Muscle layer of colon (tissue), 2 donors: ENCODE measurements around the gene TNFAIP2.
"Not testable (repeated sequence)": the region's sequence is repeated elsewhere in the genome, so short reads cannot be mapped to it uniquely, and the experiment has no call there.

Experiments used
- H3K27ac ChIP-seq: one replicate; pipeline ENCODE4 v1.7.0; 2013; ENCODE audit warnings: low read depth, mild to moderate bottlenecking, low read length, moderate library complexity
- H3K27me3 ChIP-seq, 2 donors: one replicate each; pipeline ENCODE4 v1.7.0; 2013; ENCODE audit warnings: low read length in 2 of 2, mild to moderate bottlenecking in 2 of 2; ENCODE audit not compliant: insufficient read depth in 2 of 2, control insufficient read depth in 1 of 2
- H3K36me3 ChIP-seq: one replicate; pipeline ENCODE4 v1.7.0; 2013; ENCODE audit warnings: mild to moderate bottlenecking, low read length; ENCODE audit not compliant: insufficient read depth
- H3K4me1 ChIP-seq: one replicate; pipeline ENCODE4 v1.7.0; 2013; ENCODE audit warnings: mild to moderate bottlenecking, low read length; ENCODE audit not compliant: insufficient read depth
- H3K4me3 ChIP-seq, 2 donors: one replicate each; pipeline ENCODE4 v1.7.0; 2013; ENCODE audit warnings: low read length in 2 of 2, low read depth in 1 of 2, mild to moderate bottlenecking in 1 of 2, moderate library complexity in 1 of 2
- H3K9ac ChIP-seq: one replicate; pipeline ENCODE4 v1.7.0; 2013; ENCODE audit warnings: low read length
- H3K9me3 ChIP-seq: one replicate; pipeline ENCODE4 v1.7.0; 2013; ENCODE audit warnings: mild to moderate bottlenecking, low read length
- donor health status: abdominal sarcoma.
- donor health status: Adenocarcinoma of cecum.

The TNFAIP2 gene

DNA sequence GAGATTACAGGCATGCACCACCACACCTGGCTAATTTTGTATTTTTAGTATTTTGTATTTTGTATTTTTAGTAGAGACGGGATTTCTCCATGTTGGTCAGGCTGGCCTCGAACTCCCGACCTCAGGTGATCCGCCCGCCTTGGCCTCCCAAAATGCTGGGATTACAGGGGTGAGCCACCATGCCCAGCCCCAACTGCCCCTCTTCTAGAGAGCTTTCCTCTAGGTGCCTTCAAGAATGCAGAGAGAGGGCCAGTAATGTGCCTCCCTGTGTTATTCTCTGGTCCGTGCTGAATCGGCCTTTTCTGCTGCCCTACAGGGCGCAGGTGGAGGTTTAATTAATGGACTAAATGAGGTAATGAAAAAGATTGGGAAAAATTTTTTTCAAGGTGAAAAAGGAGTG, 3.7 kb upstream of the TNFAIP2 start:
- peaks cover 4 to 22% of the 10 kb centered on the region in 2 donors for H3K27me3 ChIP-seq
- H3K4me1 ChIP-seq = peaks cover 13% of the 10 kb centered on the region
- H3K36me3 ChIP-seq, H3K4me3 ChIP-seq, H3K9ac ChIP-seq, H3K9me3 ChIP-seq: not testable (repeated sequence)
- peak overlapping the region; percentile 42 for H3K27ac ChIP-seq

- Histone ChIP-seq H3K9ac (no peak overlapping the region), H3K27ac (peak overlapping the region; percentile 67), H3K27me3 (peaks cover 4 to 28% of the 10 kb centered on the region in 2 donors), H3K9me3 (no peaks in the 10 kb centered on the region), H3K4me3 (no peak overlapping the region), H3K4me1 (peaks cover 17% of the 10 kb centered on the region), H3K36me3 (no peaks in the 10 kb centered on the region)
Observed at GRCh38 chr14:103121121-103121845, 2.0 kb upstream of the TNFAIP2 start.

DNA sequence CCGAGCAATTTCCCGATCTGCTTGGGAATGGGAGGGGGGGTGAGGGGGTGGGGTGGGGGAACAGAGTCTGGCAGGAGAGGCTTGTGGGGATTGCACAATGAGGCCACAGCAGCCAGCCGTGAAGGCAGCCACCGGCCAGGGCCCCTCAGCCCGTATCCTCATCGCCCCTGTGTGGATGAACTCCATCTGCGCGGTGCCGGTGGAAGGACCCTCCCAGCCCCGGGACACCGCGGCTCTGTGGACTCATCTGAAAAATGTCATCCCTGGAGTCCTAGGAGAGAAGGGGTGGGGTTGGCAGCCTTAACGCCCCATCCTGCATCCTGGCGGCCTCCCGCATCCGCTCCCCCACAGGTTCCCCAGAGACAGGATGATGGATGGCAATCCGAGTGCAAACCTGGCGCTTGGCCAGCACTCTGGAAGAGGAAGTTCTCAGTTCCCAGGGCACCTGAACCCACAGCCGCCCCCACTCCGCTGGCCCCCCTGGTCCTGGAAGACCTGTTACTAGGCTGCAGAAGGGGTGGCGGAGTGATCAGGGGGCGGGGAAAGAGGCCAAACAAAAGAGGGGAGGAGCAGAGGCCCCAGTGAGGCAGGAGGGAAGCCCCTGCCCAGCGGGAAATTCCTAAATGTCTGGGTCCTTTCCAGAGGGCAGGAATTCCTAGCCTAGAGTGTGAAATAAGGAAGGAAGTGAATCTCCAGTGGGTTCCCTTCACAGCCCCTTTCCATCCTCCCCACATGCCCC, 1.2 kb upstream of the TNFAIP2 start:
- Histone ChIP-seq H3K9ac (no peak overlapping the region), H3K27ac (peak overlapping the region; percentile 1), H3K4me3 (peak overlapping the region; percentile 12 to 37), H3K9me3 (no peaks in the 10 kb centered on the region), H3K4me1 (peaks cover 17% of the 10 kb centered on the region), H3K36me3 (no peaks in the 10 kb centered on the region), H3K27me3 (peaks cover 4 to 32% of the 10 kb centered on the region in 2 donors)

- H3K9me3 ChIP-seq = no peaks in the 10 kb centered on the region
- peak overlapping the region; percentile 36 to 37 for H3K4me3 ChIP-seq
- peaks cover 17% of the 10 kb centered on the region for H3K4me1 ChIP-seq
- peak overlapping the region; percentile 48 for H3K27ac ChIP-seq
- no peak overlapping the region for H3K9ac ChIP-seq
- no peaks in the 10 kb centered on the region for H3K36me3 ChIP-seq
- H3K27me3 ChIP-seq = peaks cover 4 to 32% of the 10 kb centered on the region in 2 donors
Observed at GRCh38 chr14:103122585-103122946, 695 bp upstream of the TNFAIP2 start.

GRCh38 chr14:103123634-103124500, 606 bp downstream of the TNFAIP2 start:
- Histone ChIP-seq H3K9me3 (no peaks in the 10 kb centered on the region), H3K27ac (peak overlapping the region; percentile 4), H3K36me3 (no peaks in the 10 kb centered on the region), H3K4me3 (peak overlapping the region; percentile 54 to 62), H3K9ac (peak overlapping the region; percentile 30), H3K27me3 (peaks cover 4 to 32% of the 10 kb centered on the region in 2 donors), H3K4me1 (peaks cover 9% of the 10 kb centered on the region)

- H3K4me3 ChIP-seq = peak overlapping the region in 1 of 2 donors; percentile 54
- H3K36me3 ChIP-seq = no peaks in the 10 kb centered on the region
- no peak overlapping the region for H3K27ac ChIP-seq
- H3K9ac ChIP-seq = peak overlapping the region; percentile 30
- peaks cover 6% of the 10 kb centered on the region for H3K4me1 ChIP-seq
- peaks cover 4 to 32% of the 10 kb centered on the region in 2 donors for H3K27me3 ChIP-seq
- no peaks in the 10 kb centered on the region for H3K9me3 ChIP-seq
Observed at GRCh38 chr14:103124501-103125001, 1.3 kb downstream of the TNFAIP2 start.

DNA sequence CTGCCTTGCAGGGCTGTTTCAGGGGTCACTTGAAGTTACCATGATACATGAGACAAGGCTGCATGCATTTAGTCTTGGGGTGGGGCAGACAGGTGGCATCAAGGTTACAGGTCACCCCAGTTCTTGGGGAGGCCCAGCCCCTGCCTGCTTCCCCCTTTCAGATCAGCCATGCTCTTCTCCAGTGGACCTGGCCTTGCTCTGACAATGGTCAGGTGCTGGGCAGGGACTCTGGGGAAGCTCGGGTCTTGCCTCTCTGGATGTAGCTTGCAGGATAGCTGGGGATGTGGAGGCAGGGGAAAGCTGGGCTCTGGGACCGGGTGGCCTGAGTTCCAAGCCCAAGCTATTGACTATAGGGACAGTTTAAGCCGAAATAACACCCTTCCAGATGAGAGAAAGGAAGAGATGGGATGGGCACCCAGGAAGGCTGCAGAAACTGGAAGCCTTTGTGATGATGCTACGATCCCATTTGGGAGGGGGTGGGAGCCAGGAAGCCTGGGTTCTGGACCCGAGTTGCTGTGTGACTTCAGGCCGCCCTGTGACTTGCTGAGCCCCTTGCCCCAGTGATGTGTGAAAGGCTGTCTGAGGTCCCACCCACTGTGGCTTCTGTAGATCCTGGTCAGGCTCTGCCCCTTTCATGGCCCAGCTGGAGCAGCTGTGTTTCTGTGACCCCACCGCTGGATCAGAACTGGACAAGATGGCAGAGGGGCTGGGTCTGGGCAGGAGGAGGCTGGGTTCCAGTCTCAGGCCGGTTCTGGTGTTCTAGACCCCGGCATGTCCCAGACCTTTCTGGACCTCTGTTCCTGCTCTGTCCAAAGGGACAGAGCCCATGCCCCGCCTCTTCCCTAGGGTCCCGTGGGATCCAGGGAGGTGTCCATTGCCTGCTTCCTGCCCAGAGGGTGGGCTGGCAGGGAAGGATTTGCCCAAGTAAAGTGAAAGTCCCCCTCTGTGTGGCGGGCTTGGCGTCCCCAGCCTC, 2.1 kb downstream of the TNFAIP2 start:
- H3K4me3 ChIP-seq = peak overlapping the region in 1 of 2 donors; percentile 54
- peaks cover 7% of the 10 kb centered on the region for H3K4me1 ChIP-seq
- no peaks in the 10 kb centered on the region for H3K36me3 ChIP-seq
- peaks cover 4 to 32% of the 10 kb centered on the region in 2 donors for H3K27me3 ChIP-seq
- H3K27ac ChIP-seq = peak overlapping the region; percentile 30
- H3K9ac ChIP-seq = no peak overlapping the region
- H3K9me3 ChIP-seq = no peaks in the 10 kb centered on the region

DNA sequence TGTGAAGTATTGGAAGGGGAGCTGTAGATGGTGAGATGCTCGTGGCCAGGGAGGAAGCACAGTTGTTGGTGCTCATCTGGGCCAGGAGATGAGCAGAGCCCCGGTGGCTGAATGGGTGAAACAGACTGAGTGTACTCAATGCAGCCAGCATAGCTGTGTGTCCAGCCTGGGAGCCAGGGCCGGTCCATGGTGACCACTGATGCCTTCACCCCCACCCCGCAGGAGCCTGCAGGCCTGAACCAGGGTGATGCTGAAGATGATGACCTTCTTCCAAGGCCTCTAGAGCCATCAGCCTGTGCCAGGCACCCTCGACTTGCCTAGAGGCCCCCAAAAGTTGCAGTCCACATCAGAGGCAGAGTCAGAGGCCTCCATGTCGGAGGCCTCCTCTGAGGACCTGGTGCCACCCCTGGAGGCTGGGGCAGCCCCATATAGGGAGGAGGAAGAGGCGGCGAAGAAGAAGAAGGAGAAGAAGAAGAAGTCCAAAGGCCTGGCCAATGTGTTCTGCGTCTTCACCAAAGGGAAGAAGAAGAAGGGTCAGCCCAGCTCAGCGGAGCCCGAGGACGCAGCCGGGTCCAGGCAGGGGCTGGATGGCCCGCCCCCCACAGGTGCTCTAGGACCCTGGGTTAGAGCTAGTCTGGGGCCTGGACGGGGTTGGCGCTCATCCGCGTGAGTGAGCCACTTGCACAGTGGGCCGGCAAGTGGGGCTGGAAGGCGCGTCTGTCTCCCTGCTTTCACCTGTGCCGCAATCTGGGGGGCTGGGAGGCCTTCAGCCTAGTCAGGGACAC, 3.0 kb downstream of the TNFAIP2 start:
- no peak overlapping the region for H3K27ac ChIP-seq

GRCh38 chr14:103126873-103127304, 3.6 kb downstream of the TNFAIP2 start:
- H3K4me3 ChIP-seq = peak overlapping the region in 1 of 2 donors; percentile 8
- H3K27me3 ChIP-seq = peaks cover 4 to 32% of the 10 kb centered on the region in 2 donors
- H3K9ac ChIP-seq = no peak overlapping the region
- H3K4me1 ChIP-seq = peaks cover 22% of the 10 kb centered on the region
- no peak overlapping the region for H3K27ac ChIP-seq
- no peaks in the 10 kb centered on the region for H3K36me3 ChIP-seq
- no peaks in the 10 kb centered on the region for H3K9me3 ChIP-seq

More for the DNA sequence above, 3.0 kb downstream of the TNFAIP2 start:
- Histone ChIP-seq H3K9ac (no peak overlapping the region), H3K9me3 (no peaks in the 10 kb centered on the region), H3K36me3 (no peaks in the 10 kb centered on the region), H3K4me3 (peak overlapping the region; percentile 8 to 54), H3K27me3 (peaks cover 4 to 32% of the 10 kb centered on the region in 2 donors), H3K4me1 (peaks cover 16% of the 10 kb centered on the region)

DNA sequence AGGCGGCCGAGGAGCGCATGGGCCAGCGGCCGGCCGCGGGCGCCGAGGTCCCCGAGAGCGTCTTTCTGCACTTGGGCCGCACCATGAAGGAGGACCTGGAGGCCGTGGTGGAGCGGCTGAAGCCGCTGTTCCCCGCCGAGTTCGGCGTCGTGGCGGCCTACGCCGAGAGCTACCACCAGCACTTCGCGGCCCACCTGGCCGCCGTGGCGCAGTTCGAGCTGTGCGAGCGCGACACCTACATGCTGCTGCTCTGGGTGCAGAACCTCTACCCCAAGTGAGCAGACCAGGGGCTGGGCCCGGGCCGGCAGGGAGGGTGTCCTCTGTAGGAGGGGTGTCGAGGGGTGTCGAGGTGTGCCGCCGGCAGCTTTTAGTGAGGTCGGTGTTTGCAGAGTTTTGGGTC, 4.1 kb downstream of the TNFAIP2 start:
- H3K4me1 ChIP-seq = peaks cover 26% of the 10 kb centered on the region
- H3K9me3 ChIP-seq = no peaks in the 10 kb centered on the region
- no peak overlapping the region for H3K4me3 ChIP-seq
- H3K27ac ChIP-seq = no peak overlapping the region
- H3K36me3 ChIP-seq = no peaks in the 10 kb centered on the region
- no peak overlapping the region for H3K9ac ChIP-seq
- H3K27me3 ChIP-seq = peaks cover 3 to 29% of the 10 kb centered on the region in 2 donors
